ENCODE measurements around the gene PTPN4.

The PTPN4 gene

GRCh38 chr2:119759451-119760236 is at the start of gene PTPN4:
Gene PTPN4 (plus strand): TSS chr2:119759922. CDS start chr2:119809854, 49,932 bp downstream.
- peak; percentile 94 for DNase-seq

- DNase-seq = no peak
These were observed 49.4 kb upstream of the PTPN4 start for GRCh38 chr2:119710281-119710680.

GRCh38 chr2:119711352-119711751 is 48.4 kb upstream of the PTPN4 start:
- DNase-seq = no peak

GRCh38 chr2:119712571-119712970 is 47.2 kb upstream of the PTPN4 start:
- no peak for DNase-seq

- no peak for DNase-seq
These were observed 45.8 kb upstream of the PTPN4 start for GRCh38 chr2:119713819-119714490.

GRCh38 chr2:119715409-119716283 is 44.1 kb upstream of the PTPN4 start:
- DNase-seq = no peak

GRCh38 chr2:119716284-119716672 is 43.4 kb upstream of the PTPN4 start:
- no peak for DNase-seq

- no peak for DNase-seq
These were observed 41.0 kb upstream of the PTPN4 start for GRCh38 chr2:119718501-119719260.

- DNase-seq = no peak
These were observed 40.5 kb upstream of the PTPN4 start for GRCh38 chr2:119719261-119719627.

GRCh38 chr2:119721043-119721442 is 38.7 kb upstream of the PTPN4 start:
- no peak for DNase-seq

- no peak for DNase-seq
These were observed 38.3 kb upstream of the PTPN4 start for GRCh38 chr2:119721462-119721861.

GRCh38 chr2:119721904-119722303 is 37.8 kb upstream of the PTPN4 start:
- DNase-seq = no peak

GRCh38 chr2:119723186-119723585 is 36.5 kb upstream of the PTPN4 start:
- no peak for DNase-seq

GRCh38 chr2:119723784-119724467 is 35.8 kb upstream of the PTPN4 start:
- DNase-seq = no peak

- DNase-seq = no peak
These were observed 34.9 kb upstream of the PTPN4 start for GRCh38 chr2:119724656-119725485.

GRCh38 chr2:119727493-119727892 is 32.2 kb upstream of the PTPN4 start:
- DNase-seq = no peak

GRCh38 chr2:119728421-119728820 is 31.3 kb upstream of the PTPN4 start:
- DNase-seq = no peak

- DNase-seq = no peak
These were observed 29.0 kb upstream of the PTPN4 start for GRCh38 chr2:119730671-119731177.

GRCh38 chr2:119731983-119732382 is 27.7 kb upstream of the PTPN4 start:
- DNase-seq = no peak

- DNase-seq = no peak
These were observed 27.0 kb upstream of the PTPN4 start for GRCh38 chr2:119732601-119733164.

GRCh38 chr2:119734047-119734446 is 25.7 kb upstream of the PTPN4 start:
- no peak for DNase-seq

Data from NCI-H1417 treated with DMSO at 0.1 percent for 48 hours (cell line).